CD4-positive, alpha-beta T cell (primary cell): ENCODE results near the gene DLK1. TPM values are rescaled to one million over a fixed set of nuclear protein-coding genes. Genes with fewer than 3 reads are reported as not detected.

Experiments
- ATAC-seq: fragments of 200-7000 bp; cut with Tn5 transposase; one replicate; pipeline ENCODE4 v1.10.0; 2022; ENCODE audit warnings: mild to moderate bottlenecking; ENCODE audit not compliant: poor library complexity
- CTCF ChIA-PET: fragments of 350-600 bp; sonication (Branson Sonifier 250); formaldehyde crosslinking; loops from one replicate; lab custom pipeline; 2021; ENCODE audit warnings: antibody characterized with exemption, inconsistent platforms; lab: Charles Lee
- POLR2A ChIA-PET: fragments of 350-600 bp; sonication (Branson Sonifier 250); formaldehyde crosslinking; loops from one replicate; lab custom pipeline; 2021; ENCODE audit warnings: antibody characterized with exemption, inconsistent platforms; lab: Charles Lee
- DNase-seq, 14 experiments: peaks; one replicate each; pipeline ENCODE4 v3.0.0-alpha.2; 2013 to 2020; ENCODE audit warnings: mixed read lengths in 2 of 14
- H3K27ac ChIP-seq, 2 donors: one replicate each; pipeline versions ENCODE4 v1.5.1 to v1.7.0; 2013; ENCODE audit warnings: low read length in 2 of 2, low read depth in 1 of 2, mild to moderate bottlenecking in 1 of 2
- H3K27me3 ChIP-seq, 2 experiments: 1 replicate in 1 of 2; 2 replicates in 1 of 2; pipeline versions ENCODE4 v1.6.1 to v1.7.0; 2013; ENCODE audit warnings: low read length in 2 of 2, control low read depth in 1 of 2, mild to moderate bottlenecking in 1 of 2, moderate library complexity in 1 of 2; ENCODE audit not compliant: insufficient read depth in 2 of 2, control insufficient read depth in 1 of 2
- H3K36me3 ChIP-seq: one replicate; pipeline ENCODE4 v1.6.1; 2013; ENCODE audit warnings: low read length, control low read depth; ENCODE audit not compliant: insufficient read depth
- H3K4me1 ChIP-seq: one replicate; pipeline ENCODE4 v1.6.1; 2013; ENCODE audit warnings: low read length, control low read depth; ENCODE audit not compliant: insufficient read depth
- H3K4me3 ChIP-seq: one replicate; pipeline ENCODE4 v1.5.1; 2013; ENCODE audit warnings: mild to moderate bottlenecking, low read length, moderate library complexity
- H3K9me3 ChIP-seq, 2 experiments: 1 replicate in 1 of 2; 2 replicates in 1 of 2; pipeline versions ENCODE4 v1.6.1 to v1.7.0; 2013; ENCODE audit warnings: low read length in 2 of 2, mild to moderate bottlenecking in 2 of 2, control low read depth in 1 of 2, moderate library complexity in 1 of 2; ENCODE audit not compliant: control insufficient read depth in 1 of 2, insufficient read depth in 1 of 2
- H3K27ac Mint-ChIP-seq: one replicate; pipeline ENCODE4 v1.8.0; 2020; ENCODE audit warnings: mixed read lengths
- H3K27me3 Mint-ChIP-seq: one replicate; pipeline ENCODE4 v1.8.0; 2021; ENCODE audit warnings: mixed read lengths
- H3K36me3 Mint-ChIP-seq: one replicate; pipeline ENCODE4 v1.8.0; 2021; ENCODE audit warnings: low read depth, mixed read lengths
- H3K4me1 Mint-ChIP-seq: one replicate; pipeline ENCODE4 v1.8.0; 2021; ENCODE audit warnings: low read depth, mixed read lengths
- H3K4me3 Mint-ChIP-seq: one replicate; pipeline ENCODE4 v1.8.0; 2020; ENCODE audit warnings: mild to moderate bottlenecking, mixed read lengths
- H3K9me3 Mint-ChIP-seq: one replicate; pipeline ENCODE4 v1.8.0; 2020; ENCODE audit warnings: mixed read lengths
- intact Hi-C, 2 experiments: fragments of 100-400 bp; cut with DNase I in 1 of 2; cut with micrococcal nuclease in 1 of 2; formaldehyde crosslinking; loops; one replicate each; pipeline versions ENCODE4 v1.15.1 to v1.9.0; 2023 to 2025; cut with DNase I, micrococcal nuclease
- total RNA-seq, 174 experiments: library from RNA in 2 of 174; stranded (reverse) in 2 of 174; gene quantifications; one replicate each; pipeline ENCODE4 v1.2.3 and lab custom pipeline; 2021 to 2026
- TF ChIP-seq, protein P1 (sequence below): fragments of 200-600 bp; IDR thresholded peaks from one replicate; pipeline ENCODE4 v1.8.0; 2022; ENCODE audit warnings: antibody characterized with exemption, mild to moderate bottlenecking

The DLK1 gene
- total RNA-seq, 2 experiments from 2014 or later, result not detected

DNA sequence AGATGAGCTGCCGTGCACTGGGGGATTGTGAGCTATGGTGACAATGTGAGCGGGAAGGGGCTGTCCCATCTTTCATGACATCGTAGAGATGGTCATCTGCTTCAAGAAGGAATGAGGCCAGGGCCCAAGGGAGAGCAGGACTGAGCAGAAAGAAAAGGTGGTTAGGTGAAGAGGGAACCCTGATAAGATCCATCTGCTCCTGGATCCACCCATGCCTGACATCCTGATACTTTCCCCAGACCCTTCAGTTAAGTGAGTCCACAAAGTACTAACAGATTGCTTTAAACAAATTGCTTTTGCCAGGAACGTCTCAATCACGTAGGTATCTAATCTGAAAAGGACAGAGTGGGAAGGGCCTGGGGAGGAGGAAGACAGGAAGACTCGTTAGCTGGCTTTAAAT, 25.4 kb upstream of the DLK1 start:
- intact Hi-C loops, result no loop called here
- Mint-ChIP-seq H3K4me3 (no peak overlapping the region), H3K9me3 (no peaks in the 10 kb centered on the region), H3K36me3 (no peaks in the 10 kb centered on the region), H3K4me1 (no peaks in the 10 kb centered on the region), H3K27me3 (peaks cover 35% of the 10 kb centered on the region), H3K27ac (no peak overlapping the region)
- no peaks in the 10 kb centered on the region for H3K4me1 ChIP-seq
- H3K36me3 ChIP-seq, result no peaks in the 10 kb centered on the region
- peaks cover 0 to 4% of the 10 kb centered on the region in 2 experiments for H3K9me3 ChIP-seq
- no peak overlapping the region for H3K27ac ChIP-seq
- no peak for DNase-seq
- H3K4me3 ChIP-seq, result no peak overlapping the region
- ATAC-seq, result no peak
- TF ChIP-seq, protein P1, sequence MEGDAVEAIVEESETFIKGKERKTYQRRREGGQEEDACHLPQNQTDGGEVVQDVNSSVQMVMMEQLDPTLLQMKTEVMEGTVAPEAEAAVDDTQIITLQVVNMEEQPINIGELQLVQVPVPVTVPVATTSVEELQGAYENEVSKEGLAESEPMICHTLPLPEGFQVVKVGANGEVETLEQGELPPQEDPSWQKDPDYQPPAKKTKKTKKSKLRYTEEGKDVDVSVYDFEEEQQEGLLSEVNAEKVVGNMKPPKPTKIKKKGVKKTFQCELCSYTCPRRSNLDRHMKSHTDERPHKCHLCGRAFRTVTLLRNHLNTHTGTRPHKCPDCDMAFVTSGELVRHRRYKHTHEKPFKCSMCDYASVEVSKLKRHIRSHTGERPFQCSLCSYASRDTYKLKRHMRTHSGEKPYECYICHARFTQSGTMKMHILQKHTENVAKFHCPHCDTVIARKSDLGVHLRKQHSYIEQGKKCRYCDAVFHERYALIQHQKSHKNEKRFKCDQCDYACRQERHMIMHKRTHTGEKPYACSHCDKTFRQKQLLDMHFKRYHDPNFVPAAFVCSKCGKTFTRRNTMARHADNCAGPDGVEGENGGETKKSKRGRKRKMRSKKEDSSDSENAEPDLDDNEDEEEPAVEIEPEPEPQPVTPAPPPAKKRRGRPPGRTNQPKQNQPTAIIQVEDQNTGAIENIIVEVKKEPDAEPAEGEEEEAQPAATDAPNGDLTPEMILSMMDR, result no peak
- ChIA-PET CTCF (no interaction called here), POLR2A (no interaction called here)
- H3K27me3 ChIP-seq, result no peaks in the 10 kb centered on the region

DNA sequence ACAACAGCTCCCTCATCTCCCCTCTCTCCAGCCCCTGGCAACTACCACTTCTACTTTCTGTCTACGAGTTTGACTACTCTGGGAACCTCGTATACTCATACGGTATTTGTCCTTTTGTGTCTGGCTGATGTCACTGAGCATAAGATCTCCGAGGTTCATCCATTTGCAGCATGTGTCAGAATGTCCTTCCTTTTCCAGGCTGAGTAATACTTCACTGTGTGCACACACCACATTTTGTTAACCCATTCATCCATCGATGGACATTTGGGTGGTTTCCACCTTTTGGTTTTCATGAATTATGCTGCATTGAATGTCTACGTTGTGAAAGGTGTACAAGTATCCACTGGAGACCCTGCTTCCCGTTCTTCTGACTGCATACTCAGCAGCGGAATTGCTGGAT, 24.1 kb upstream of the DLK1 start:
- peaks cover 33% of the 10 kb centered on the region for H3K27me3 Mint-ChIP-seq
- DNase-seq (no peak), ATAC-seq (no peak)
- no peaks in the 10 kb centered on the region for H3K36me3 Mint-ChIP-seq
- Histone ChIP-seq H3K36me3 (no peaks in the 10 kb centered on the region), H3K27me3 (no peaks in the 10 kb centered on the region), H3K9me3 (peaks cover 0 to 4% of the 10 kb centered on the region in 2 experiments), H3K27ac (no peak overlapping the region), H3K4me3 (no peak overlapping the region), H3K4me1 (no peaks in the 10 kb centered on the region)
- ChIA-PET POLR2A (no interaction called here), CTCF (no interaction called here)
- H3K4me1 Mint-ChIP-seq, result no peaks in the 10 kb centered on the region
- intact Hi-C loops, result no loop called here
- no peak overlapping the region for H3K27ac Mint-ChIP-seq
- TF ChIP-seq, protein P1, result no peak
- H3K9me3 Mint-ChIP-seq, result no peaks in the 10 kb centered on the region
- H3K4me3 Mint-ChIP-seq, result no peak overlapping the region

DNA sequence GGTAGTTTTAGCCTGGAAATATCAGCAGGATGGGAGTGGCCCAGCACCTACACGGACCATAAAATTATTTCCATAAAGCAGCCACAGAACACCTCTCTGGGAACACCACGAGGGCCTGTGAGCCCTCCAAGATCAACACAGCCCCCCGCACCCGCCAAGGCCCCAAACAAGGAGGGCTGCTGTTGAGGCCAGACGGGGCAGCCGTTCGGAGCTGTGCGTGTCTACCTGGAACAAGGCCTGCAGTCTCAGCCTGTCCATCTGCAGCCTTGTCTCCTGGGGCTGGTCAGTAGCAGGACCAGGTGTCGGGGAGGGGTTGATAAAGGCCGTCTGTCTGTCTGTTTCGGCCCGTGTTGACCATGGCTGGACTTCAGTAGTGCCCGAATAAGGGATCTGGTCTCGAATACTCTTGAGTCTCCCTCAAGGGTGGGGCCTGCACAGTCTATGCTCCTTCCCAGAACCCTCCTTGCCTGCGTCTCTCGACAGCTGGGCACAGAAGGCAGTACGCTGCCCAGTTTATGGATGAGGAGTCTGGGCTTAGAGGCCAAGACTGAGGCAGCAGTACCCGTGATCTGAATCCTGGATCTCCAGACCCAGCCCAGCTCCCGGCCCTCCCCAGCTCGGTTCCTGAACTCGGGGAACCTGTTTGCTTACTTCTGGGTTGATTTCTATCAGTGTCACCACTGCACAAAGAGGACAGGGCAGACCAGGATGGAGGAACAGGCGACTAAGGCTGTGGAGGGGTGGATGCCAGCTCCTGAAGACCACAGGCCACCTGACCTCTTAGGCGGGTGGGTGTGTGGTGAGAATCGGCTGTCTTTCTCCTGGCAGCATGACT, 23.1 kb upstream of the DLK1 start:
- TF ChIP-seq, protein P1, result no peak

More for the DNA sequence above, 23.1 kb upstream of the DLK1 start:
- no peak overlapping the region for H3K4me3 Mint-ChIP-seq
- H3K27ac Mint-ChIP-seq, result no peak overlapping the region
- no peaks in the 10 kb centered on the region for H3K4me1 Mint-ChIP-seq
- POLR2A ChIA-PET, result no interaction called here
- intact Hi-C loops, result no loop called here
- Histone ChIP-seq H3K4me1 (no peaks in the 10 kb centered on the region), H3K4me3 (no peak overlapping the region), H3K27me3 (no peaks in the 10 kb centered on the region), H3K9me3 (peaks cover 0 to 8% of the 10 kb centered on the region in 2 experiments), H3K36me3 (no peaks in the 10 kb centered on the region), H3K27ac (no peak overlapping the region)
- no peaks in the 10 kb centered on the region for H3K36me3 Mint-ChIP-seq
- no peak for ATAC-seq
- CTCF ChIA-PET, result no interaction called here
- no peaks in the 10 kb centered on the region for H3K9me3 Mint-ChIP-seq
- DNase-seq, result no peak
- peaks cover 33% of the 10 kb centered on the region for H3K27me3 Mint-ChIP-seq
